ENCODE results near the gene BCLAF1. TPM values are rescaled to one million over a fixed set of nuclear protein-coding genes. Genes with fewer than 3 reads are reported as not detected.

Gene BCLAF1
- polyA plus RNA-seq, 1 donor (not counting 4 experiments of a cell fraction or from before 2014, with no cell fraction given), result 80.3 TPM

GRCh38 chr6:136326038-136326553 lies 36.5 kb upstream of the BCLAF1 start:
- H3K9me3 ChIP-seq (ENCODE audit: control insufficient read depth, low read depth, low read length), result no peaks in the 10 kb centered on the region
- H3K4me3 ChIP-seq (ENCODE audit: control insufficient read depth in 2 of 3, extremely low read depth in 1 of 3, insufficient read depth in 2 of 3, low read depth in 1 of 3, low read length in 3 of 3), result no peak overlapping the region
- TF ChIP-seq EZH2 (IDR thresholded peaks at IDR 0.05; ENCODE audit: low read length) (no peak), CTCF (optimal IDR thresholded peaks at IDR 0.05 in 1 of 3, IDR thresholded peaks at IDR 0.05 in 1 of 3, conservative IDR thresholded peaks at IDR 0.05 in 1 of 3; ENCODE audit: extremely low read depth in 1 of 3, insufficient read depth in 2 of 3, low read length in 3 of 3) (no peak)
- H2AFZ ChIP-seq (ENCODE audit: control insufficient read depth, low read length), result no peak overlapping the region
- dilution Hi-C loops (cut with MboI; ENCODE audit: extremely low pct_ligation_motif_present, low sequenced_read_pairs), result no loop called here
- no peak overlapping the region for H3K27ac ChIP-seq (ENCODE audit: control insufficient read depth, insufficient read depth, low read length)
- H3K79me2 ChIP-seq (ENCODE audit: control insufficient read depth, insufficient read depth, low read length), result no peaks in the 10 kb centered on the region
- FAIRE-seq (no peak), DNase-seq (ENCODE audit: low read depth, low spot score) (no peak)
- no peaks in the 10 kb centered on the region for H3K4me1 ChIP-seq (ENCODE audit: control insufficient read depth, extremely low read depth, insufficient read depth, low read length)
- H3K9ac ChIP-seq (ENCODE audit: control insufficient read depth, extremely low read depth, insufficient read depth, low read length), result no peak overlapping the region
- H3K9me1 ChIP-seq (ENCODE audit: control insufficient read depth, extremely low read depth, insufficient read depth, low read length), result no peaks in the 10 kb centered on the region
- H3K27me3 ChIP-seq (ENCODE audit: control insufficient read depth, extremely low read depth, insufficient read depth, low read length), result no peaks in the 10 kb centered on the region
- H3K36me3 ChIP-seq (ENCODE audit: control insufficient read depth in 2 of 2, extremely low read depth in 1 of 2, insufficient read depth in 2 of 2, low read length in 2 of 2), result no peaks in the 10 kb centered on the region
- no peaks in the 10 kb centered on the region for H4K20me1 ChIP-seq (ENCODE audit: control insufficient read depth, extremely low read depth, insufficient read depth, low read length)
- no peak overlapping the region for H3K4me2 ChIP-seq (ENCODE audit: control insufficient read depth, extremely low read depth, insufficient read depth, low read depth, low read length)

GRCh38 chr6:136324686-136325380 lies 35.2 kb upstream of the BCLAF1 start:
- H2AFZ ChIP-seq (ENCODE audit: control insufficient read depth, low read length), result peak overlapping the region; percentile 39
- DNase-seq (ENCODE audit: low read depth, low spot score) (no peak), FAIRE-seq (no peak)
- no peaks in the 10 kb centered on the region for H3K79me2 ChIP-seq (ENCODE audit: control insufficient read depth, insufficient read depth, low read length)
- no peak for TF ChIP-seq CTCF (optimal IDR thresholded peaks at IDR 0.05 in 1 of 3, IDR thresholded peaks at IDR 0.05 in 1 of 3, conservative IDR thresholded peaks at IDR 0.05 in 1 of 3; ENCODE audit: extremely low read depth in 1 of 3, insufficient read depth in 2 of 3, low read length in 3 of 3)
- no peak for TF ChIP-seq EZH2 (IDR thresholded peaks at IDR 0.05; ENCODE audit: low read length)
- no peak overlapping the region for H3K27ac ChIP-seq (ENCODE audit: control insufficient read depth, insufficient read depth, low read length)
- no peak overlapping the region for H3K4me2 ChIP-seq (ENCODE audit: control insufficient read depth, extremely low read depth, insufficient read depth, low read depth, low read length)
- dilution Hi-C loops (cut with MboI; ENCODE audit: extremely low pct_ligation_motif_present, low sequenced_read_pairs), result no loop called here
- no peaks in the 10 kb centered on the region for H3K4me1 ChIP-seq (ENCODE audit: control insufficient read depth, extremely low read depth, insufficient read depth, low read length)
- H4K20me1 ChIP-seq (ENCODE audit: control insufficient read depth, extremely low read depth, insufficient read depth, low read length), result no peaks in the 10 kb centered on the region
- H3K9me3 ChIP-seq (ENCODE audit: control insufficient read depth, low read depth, low read length), result no peaks in the 10 kb centered on the region
- H3K4me3 ChIP-seq (ENCODE audit: control insufficient read depth in 2 of 3, extremely low read depth in 1 of 3, insufficient read depth in 2 of 3, low read depth in 1 of 3, low read length in 3 of 3), result no peak overlapping the region
- H3K36me3 ChIP-seq (ENCODE audit: control insufficient read depth in 2 of 2, extremely low read depth in 1 of 2, insufficient read depth in 2 of 2, low read length in 2 of 2), result no peaks in the 10 kb centered on the region
- no peaks in the 10 kb centered on the region for H3K9me1 ChIP-seq (ENCODE audit: control insufficient read depth, extremely low read depth, insufficient read depth, low read length)
- no peaks in the 10 kb centered on the region for H3K27me3 ChIP-seq (ENCODE audit: control insufficient read depth, extremely low read depth, insufficient read depth, low read length)
- H3K9ac ChIP-seq (ENCODE audit: control insufficient read depth, extremely low read depth, insufficient read depth, low read length), result no peak overlapping the region

Measured in keratinocyte (primary cell).